Left lung (tissue), 10 donors: Measurements from ENCODE around the gene RNU2-63P. TPM values are rescaled to one million over a fixed set of nuclear protein-coding genes. Genes with fewer than 3 reads are reported as not detected.
A peak's percentile ranks its signal among the peaks of the same experiment; 100 is the strongest.
"Not testable (repeated sequence)": the region's sequence is repeated elsewhere in the genome, so short reads cannot be mapped to it uniquely, and the experiment has no call there.

Source experiments
- ATAC-seq: fragments of 200-7000 bp; cut with Tn5 transposase; one replicate; pipeline ENCODE4 v1.9.1; 2020; ENCODE audit warnings: moderate library complexity
- DNase-seq, 4 donors: peaks; one replicate each; pipeline ENCODE4 v3.0.0-alpha.2; 2013 to 2020
- H3K27ac ChIP-seq, 2 donors: fragments of 200-600 bp; sonication (generic) in 1 of 2; one replicate each; pipeline versions ENCODE4 v1.5.0 to v1.8.0; 2020 to 2021
- H3K27me3 ChIP-seq, 2 donors: fragments of 200-600 bp; sonication (generic) in 1 of 2; one replicate each; pipeline versions ENCODE4 v1.5.0 to v1.8.0; 2020 to 2021
- H3K36me3 ChIP-seq, 2 donors: fragments of 200-600 bp; sonication (generic) in 1 of 2; one replicate each; pipeline versions ENCODE4 v1.5.0 to v1.8.0; 2020 to 2021
- H3K4me1 ChIP-seq, 2 donors: fragments of 200-600 bp; one replicate each; pipeline ENCODE4 v1.8.0; 2021
- H3K4me3 ChIP-seq, 2 donors: fragments of 200-600 bp; sonication (generic) in 1 of 2; one replicate each; pipeline versions ENCODE4 v1.5.0 to v1.8.0; 2020 to 2021; ENCODE audit warnings: mild to moderate bottlenecking in 1 of 2
- H3K9me3 ChIP-seq, 2 donors: fragments of 200-600 bp; sonication (generic) in 1 of 2; one replicate each; pipeline versions ENCODE4 v1.5.0 to v1.8.0; 2020 to 2021
- CTCF ChIP-seq, 2 donors: fragments of 200-600 bp; sonication (generic) in 1 of 2; IDR thresholded peaks; one replicate each; pipeline versions ENCODE4 v1.5.0 to v1.8.0; 2021; ENCODE audit warnings: antibody characterized with exemption in 2 of 2
- intact Hi-C, 2 donors: fragments of 100-400 bp; cut with DNase I; formaldehyde crosslinking; loops; one replicate each; pipeline versions ENCODE4 v1.11.2 to v1.14.2; 2022
- polyA plus RNA-seq, 6 donors: library from polyadenylated mRNA; unstranded; fragments of 120-200 nt; gene quantifications; one replicate each; pipeline ENCODE4 v1.2.1, GENCODE V29; 2013; ENCODE audit not compliant: insufficient read length in 6 of 6
- total RNA-seq, 2 donors: library from RNA; stranded (reverse); fragmentation: NEBNext Ultra II Directional; extraction: Animal tissue kit (Norgen Biotek cat#: 25700); gene quantifications; one replicate each; pipeline ENCODE4 v1.2.1, GENCODE V29; 2021
- donor health status: DM: no; HTN: yes; CAD: no.
- donor health status: DM: no; HTN: no; CAD: no.

RNU2-63P gene
- total and polyA plus RNA-seq, 8 donors = 1.1 to 1.7 TPM; not detected in 6

GRCh38 chr2:88018909-88019308 is 2.6 kb upstream of the RNU2-63P start:
- no peak overlapping the region for H3K27ac ChIP-seq
- peaks cover 0 to 9% of the 10 kb centered on the region in 2 donors for H3K4me1 ChIP-seq
- no peaks in the 10 kb centered on the region for H3K27me3 ChIP-seq
- TF ChIP-seq CTCF (IDR thresholded peaks at IDR 0.05) = no peak
- H3K9me3 ChIP-seq = no peaks in the 10 kb centered on the region
- DNase-seq (no peak), ATAC-seq (no peak)
- no peak overlapping the region for H3K4me3 ChIP-seq
- intact Hi-C loops = no loop called here
- no peaks in the 10 kb centered on the region for H3K36me3 ChIP-seq

- H3K27me3 ChIP-seq, DNase-seq, H3K27ac ChIP-seq, ATAC-seq, H3K36me3 ChIP-seq, H3K4me1 ChIP-seq, H3K4me3 ChIP-seq, H3K9me3 ChIP-seq, intact Hi-C loops: not testable (repeated sequence)
These were observed 1.9 kb upstream of the RNU2-63P start for GRCh38 chr2:88018077-88018805.

GRCh38 chr2:88017780-88018038 is 1.4 kb upstream of the RNU2-63P start:
- H3K4me3 ChIP-seq = peak overlapping the region in 1 of 2 donors; percentile 60
- intact Hi-C loops, H3K9me3 ChIP-seq, DNase-seq, H3K36me3 ChIP-seq, H3K27me3 ChIP-seq, H3K27ac ChIP-seq, H3K4me1 ChIP-seq, ATAC-seq: not testable (repeated sequence)

- H3K27ac ChIP-seq = peak overlapping the region; percentile 69 to 80
- no peak for TF ChIP-seq CTCF (IDR thresholded peaks at IDR 0.05)
- peak; percentile 88 for ATAC-seq
These were observed 823 bp upstream of the RNU2-63P start for GRCh38 chr2:88016960-88017779.

GRCh38 chr2:88011011-88011410 is 5.3 kb downstream of the RNU2-63P start:
- Histone ChIP-seq H3K4me1 (no peaks in the 10 kb centered on the region), H3K9me3 (no peaks in the 10 kb centered on the region), H3K4me3 (no peak overlapping the region), H3K27me3 (no peaks in the 10 kb centered on the region), H3K27ac (no peak overlapping the region), H3K36me3 (no peaks in the 10 kb centered on the region)
- ATAC-seq (no peak), DNase-seq (no peak)
- intact Hi-C loops = no loop called here
- TF ChIP-seq CTCF (IDR thresholded peaks at IDR 0.05) = no peak

More at GRCh38 chr2:88016960-88017779, 823 bp upstream of the RNU2-63P start:
- Histone ChIP-seq H3K9me3 (no peaks in the 10 kb centered on the region), H3K4me1 (peaks cover 0 to 9% of the 10 kb centered on the region in 2 donors), H3K27me3 (no peaks in the 10 kb centered on the region), H3K36me3 (no peaks in the 10 kb centered on the region), H3K4me3 (peak overlapping the region; percentile 41 to 60)
- intact Hi-C loops = no loop called here
- peak in 3 of 4 donors; percentile 22 to 89 (median 64) for DNase-seq

- H3K27ac ChIP-seq = no peak overlapping the region
- no peaks in the 10 kb centered on the region for H3K9me3 ChIP-seq
- no peaks in the 10 kb centered on the region for H3K27me3 ChIP-seq
- H3K4me1 ChIP-seq = no peaks in the 10 kb centered on the region
- ATAC-seq (no peak), DNase-seq (no peak)
- no peak overlapping the region for H3K4me3 ChIP-seq
- no peak for TF ChIP-seq CTCF (IDR thresholded peaks at IDR 0.05)
- no peaks in the 10 kb centered on the region for H3K36me3 ChIP-seq
- intact Hi-C loops = no loop called here
These were observed 6.2 kb downstream of the RNU2-63P start for GRCh38 chr2:88010136-88010535.
